Uterus (tissue), 2 donors: ENCODE measurements around the gene ASTN2.

ENCODE experiments used
- POLR2A ChIP-seq, 2 donors: fragments of 450-650 bp; IDR thresholded peaks; one replicate each; pipeline ENCODE4 v1.6.1; 2016; ENCODE audit warnings: antibody characterized with exemption in 2 of 2, mild to moderate bottlenecking in 1 of 2, moderate library complexity in 1 of 2
- TF ChIP-seq, protein P1 (sequence below), 4 experiments: fragments of 200-600 bp in 2 of 4; fragments of 450-650 bp in 2 of 4; sonication (generic) in 2 of 4; IDR thresholded peaks; one replicate each; pipeline ENCODE4 v1.5.1; 2016 to 2019; ENCODE audit warnings: antibody characterized with exemption in 4 of 4, mild to moderate bottlenecking in 2 of 4, moderate library complexity in 1 of 4

DNA sequence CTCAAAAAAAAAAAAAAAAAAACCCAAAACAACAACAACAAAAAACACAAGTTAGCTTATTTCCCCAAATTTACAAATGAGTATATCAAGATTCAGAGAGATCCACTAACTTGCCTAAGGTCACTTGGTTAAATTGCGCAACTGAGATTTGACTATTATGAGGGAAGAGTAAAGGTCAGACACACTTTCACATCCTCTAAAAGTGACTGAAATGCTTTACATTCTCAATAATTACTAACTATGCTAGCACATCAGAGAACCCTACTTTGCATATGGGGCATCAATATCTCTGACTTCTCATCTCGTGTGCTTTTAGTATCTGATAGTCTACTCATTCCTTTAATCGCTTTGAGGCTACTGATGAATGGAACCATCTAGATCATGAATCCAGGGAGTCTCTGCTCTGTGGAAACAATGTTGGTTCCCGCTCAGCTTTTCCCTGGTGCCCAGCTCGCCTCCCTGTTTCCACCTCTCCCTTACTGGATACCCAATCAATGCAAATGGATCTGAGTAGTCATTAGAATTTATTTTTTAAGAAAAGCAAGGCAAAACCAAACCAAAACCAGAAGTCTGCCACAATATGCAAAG lies 909.9 kb downstream of the ASTN2 start:
- TF ChIP-seq, protein P1, sequence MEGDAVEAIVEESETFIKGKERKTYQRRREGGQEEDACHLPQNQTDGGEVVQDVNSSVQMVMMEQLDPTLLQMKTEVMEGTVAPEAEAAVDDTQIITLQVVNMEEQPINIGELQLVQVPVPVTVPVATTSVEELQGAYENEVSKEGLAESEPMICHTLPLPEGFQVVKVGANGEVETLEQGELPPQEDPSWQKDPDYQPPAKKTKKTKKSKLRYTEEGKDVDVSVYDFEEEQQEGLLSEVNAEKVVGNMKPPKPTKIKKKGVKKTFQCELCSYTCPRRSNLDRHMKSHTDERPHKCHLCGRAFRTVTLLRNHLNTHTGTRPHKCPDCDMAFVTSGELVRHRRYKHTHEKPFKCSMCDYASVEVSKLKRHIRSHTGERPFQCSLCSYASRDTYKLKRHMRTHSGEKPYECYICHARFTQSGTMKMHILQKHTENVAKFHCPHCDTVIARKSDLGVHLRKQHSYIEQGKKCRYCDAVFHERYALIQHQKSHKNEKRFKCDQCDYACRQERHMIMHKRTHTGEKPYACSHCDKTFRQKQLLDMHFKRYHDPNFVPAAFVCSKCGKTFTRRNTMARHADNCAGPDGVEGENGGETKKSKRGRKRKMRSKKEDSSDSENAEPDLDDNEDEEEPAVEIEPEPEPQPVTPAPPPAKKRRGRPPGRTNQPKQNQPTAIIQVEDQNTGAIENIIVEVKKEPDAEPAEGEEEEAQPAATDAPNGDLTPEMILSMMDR (IDR thresholded peaks at IDR 0.05): no peak
- no peak for TF ChIP-seq POLR2A (IDR thresholded peaks at IDR 0.05)
